K562 treated with DMSO at 1 percent for 4 hours (cell line): Measurements from ENCODE around the gene XAB2. TPM values are rescaled to one million over a fixed set of nuclear protein-coding genes. Genes with fewer than 3 reads are reported as not detected.

Experiments used
- total RNA-seq: library from RNA; unstranded; fragments of 300-600 nt; gene quantifications from 2 replicates; pipeline ENCODE4 v1.2.3, GENCODE V29; 2022; ENCODE audit not compliant: insufficient read depth

The XAB2 gene
- 73.4 and 73.7 TPM in 2 replicates for total RNA-seq

DNA sequence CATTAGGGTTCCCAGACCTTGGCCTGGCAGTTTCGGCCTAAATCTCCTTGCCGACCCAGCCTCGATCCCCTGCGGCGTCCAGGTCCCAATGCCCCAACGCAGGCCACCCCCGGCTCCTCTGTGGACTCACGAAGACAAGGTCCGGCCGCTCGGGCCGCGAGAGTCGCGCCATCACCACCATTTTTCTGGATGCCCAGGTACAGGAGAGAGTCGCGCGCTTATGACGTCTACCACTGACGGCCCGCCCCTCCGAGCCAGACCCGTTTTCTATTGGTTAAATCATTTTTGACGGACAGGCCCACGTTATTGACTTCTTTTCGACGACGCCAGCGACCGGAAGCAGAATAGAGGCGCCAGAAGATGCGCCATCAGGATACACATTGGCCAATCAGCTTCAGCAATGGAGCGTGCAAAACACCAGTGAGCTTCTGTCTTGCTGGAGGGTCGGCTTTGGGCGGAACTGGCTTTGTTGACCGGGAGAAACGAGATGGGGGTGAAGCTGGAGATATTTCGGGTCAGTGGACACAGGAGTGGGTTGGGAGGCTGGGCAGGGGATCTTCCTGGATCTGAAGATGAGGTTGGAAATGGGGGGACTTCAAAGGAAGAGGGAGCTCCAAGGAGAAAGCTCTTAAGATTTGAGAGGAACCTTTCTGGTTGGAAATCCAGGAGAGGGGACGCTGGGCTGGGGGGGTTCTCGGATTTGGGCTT lies at the start of gene XAB2, which contains the start of gene PET100:
Gene XAB2, minus strand, starts transcription at position 199 of the 708 bp plus-strand sequence. Its CDS starts 18 bp downstream, at position 181.
Gene PET100, plus strand, starts transcription at position 447 of the 708 bp plus-strand sequence. Its CDS starts 41 bp downstream, at position 488.

DNA sequence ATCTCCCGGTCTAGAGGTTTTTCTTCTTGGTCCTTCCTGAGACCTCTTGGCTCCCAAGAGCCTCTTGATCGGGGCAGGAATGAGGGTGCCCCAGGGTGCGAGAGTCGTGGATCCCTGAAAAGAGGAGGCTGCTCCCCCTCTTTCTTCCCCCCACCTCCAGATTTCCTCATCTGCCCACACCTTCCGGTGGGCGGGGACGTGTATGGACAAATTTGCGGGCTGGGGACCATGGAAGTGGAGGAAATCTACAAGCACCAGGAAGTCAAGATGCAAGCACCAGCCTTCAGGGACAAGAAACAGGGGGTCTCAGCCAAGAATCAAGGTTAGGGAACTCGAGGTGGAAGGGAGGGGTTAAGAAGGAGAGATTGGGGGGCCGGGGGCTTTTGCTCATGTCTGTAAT lies 47.5 kb upstream of the XAB2 start, which contains the start of gene MCEMP1:
Gene MCEMP1, plus strand, starts transcription at position 237 of the 400 bp plus-strand sequence. Its CDS starts 31 bp downstream, at position 268.

DNA sequence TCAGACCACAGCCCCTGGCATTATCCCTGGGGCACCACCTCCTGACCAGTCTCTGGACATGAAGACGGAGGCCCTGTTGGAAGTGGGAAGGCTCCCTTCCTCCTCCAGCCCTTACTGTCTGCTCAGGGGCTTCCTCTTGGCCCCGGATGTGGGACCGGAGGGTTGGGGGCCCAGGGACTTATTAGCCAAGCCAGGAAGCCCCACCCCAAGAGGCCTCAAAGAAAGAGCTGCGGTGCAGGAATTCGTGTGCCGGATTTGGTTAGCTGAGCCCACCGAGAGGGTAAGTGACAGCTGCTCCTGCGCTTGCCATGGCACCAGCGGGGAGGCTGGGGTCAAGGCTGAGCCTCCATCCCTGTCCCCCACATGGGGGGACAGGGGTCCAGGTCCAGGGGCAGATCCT lies 39.5 kb upstream of the XAB2 start, which contains the start of gene RETN:
Gene RETN, plus strand, starts transcription at position 208 of the 400 bp plus-strand sequence. CDS start 278 bp downstream, outside the sequence.

DNA sequence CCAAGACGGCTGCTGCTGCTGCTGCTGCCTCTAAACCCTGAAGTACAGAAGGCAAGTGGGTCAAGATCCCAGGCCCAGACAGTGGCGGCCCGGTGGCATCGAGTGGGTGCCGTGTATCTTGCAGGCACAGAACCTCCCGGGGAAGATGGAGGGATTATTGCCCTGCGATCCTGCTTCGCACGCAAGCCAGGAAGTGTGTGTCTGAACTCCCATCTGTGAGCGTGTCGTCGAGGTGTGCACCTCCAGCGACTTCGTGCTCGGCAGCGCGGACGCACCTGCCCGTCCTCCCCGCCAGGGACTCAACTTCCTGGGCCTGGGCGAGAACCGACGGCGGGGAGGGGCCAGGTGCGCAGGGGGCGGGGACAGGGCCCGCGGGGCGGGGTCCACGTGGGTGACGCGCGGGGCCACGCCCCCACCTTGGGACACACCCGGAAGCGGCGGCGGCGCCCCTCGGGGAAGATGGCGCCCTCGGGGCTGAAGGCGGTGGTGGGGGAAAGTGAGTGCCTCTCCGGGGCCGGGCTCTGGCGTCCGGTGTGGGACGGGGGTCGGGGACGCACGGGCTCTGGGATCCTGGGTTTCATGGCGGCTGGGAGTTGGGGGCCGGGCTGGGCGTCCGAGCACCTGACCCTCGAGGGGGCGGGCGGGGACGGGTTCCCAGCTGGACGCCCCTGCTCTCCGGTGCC lies 7.5 kb upstream of the XAB2 start, which contains the start of gene STXBP2:
Gene STXBP2, plus strand, starts transcription at position 420 of the 683 bp plus-strand sequence. Its CDS starts 40 bp downstream, at position 460.

DNA sequence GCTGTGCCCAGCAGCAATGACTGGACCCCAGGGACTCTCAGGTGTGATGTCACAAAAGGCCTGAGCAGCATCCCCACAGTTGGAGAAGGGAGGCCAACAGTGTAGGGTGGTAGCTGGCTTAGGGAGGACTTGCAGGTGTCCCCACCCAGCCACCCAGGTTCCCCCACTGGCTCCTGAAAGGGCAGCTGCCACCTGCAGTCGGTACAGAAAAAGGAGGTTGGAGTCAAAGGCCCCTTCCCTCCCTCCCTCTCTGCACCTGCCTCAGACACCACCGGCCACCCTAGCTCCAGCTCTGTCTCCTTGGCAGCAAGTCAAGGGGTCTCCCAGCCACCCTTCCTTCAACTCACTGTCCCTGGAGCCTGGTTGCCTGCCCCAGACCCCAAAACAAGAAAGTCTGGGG lies 4.4 kb upstream of the XAB2 start, which contains the start of gene PCP2:
Gene PCP2, minus strand, starts transcription at position 22 of the 400 bp plus-strand sequence. CDS start 262 bp downstream, outside the sequence.

DNA sequence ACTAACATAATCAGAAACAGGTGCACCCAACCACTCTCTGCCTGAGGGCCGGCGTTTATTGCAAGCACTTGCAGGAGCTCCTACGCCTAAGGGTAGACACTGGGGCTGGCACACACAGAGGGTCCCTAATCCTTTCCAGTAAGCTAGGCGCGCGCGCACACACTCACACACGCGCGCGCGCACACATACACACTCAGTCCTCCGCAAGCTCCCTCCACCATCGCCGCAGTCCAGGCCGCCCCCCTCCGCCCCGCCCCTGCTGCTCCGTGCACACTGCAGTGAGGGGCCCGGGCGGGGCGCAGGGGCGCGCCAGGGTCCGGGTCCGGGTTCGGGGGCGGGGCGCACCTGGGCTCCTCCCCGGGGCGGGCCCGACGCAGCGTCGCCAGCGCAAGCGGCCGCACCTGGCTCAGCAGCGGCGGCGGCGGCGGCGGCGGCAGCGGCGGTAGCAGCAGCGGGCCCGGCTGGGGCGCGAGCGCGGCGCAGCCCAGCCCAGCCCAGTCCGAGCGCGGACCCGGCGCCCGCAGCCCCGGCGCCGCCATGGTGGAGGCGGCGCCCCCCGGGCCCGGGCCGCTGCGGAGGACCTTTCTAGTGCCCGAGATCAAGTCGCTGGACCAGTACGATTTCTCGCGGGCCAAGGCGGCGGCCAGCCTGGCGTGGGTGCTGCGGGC lies 33.7 kb downstream of the XAB2 start, which contains the start of gene CAMSAP3:
Gene CAMSAP3, plus strand, starts transcription at position 398 of the 668 bp plus-strand sequence. Its CDS starts 140 bp downstream, at position 538.

Other genes starting within 250 kb of the XAB2 start
- gene PEX11G, start 140.5 kb downstream of the XAB2 start, total RNA-seq, result 2.1 and 5.4 TPM in 2 replicates
- 33.5 and 40.3 TPM in 2 replicates for gene ZNF358, start 113.4 kb downstream of the XAB2 start, total RNA-seq
- 17.8 and 26.3 TPM in 2 replicates for gene MCOLN1, start 106.9 kb downstream of the XAB2 start, total RNA-seq
- 44.3 and 75.9 TPM in 2 replicates for gene PNPLA6, start 93.8 kb downstream of the XAB2 start, total RNA-seq
- 2.8 and 3.5 TPM in 2 replicates for gene CAMSAP3, start 33.7 kb downstream of the XAB2 start, total RNA-seq
- gene PET100, start 248 bp upstream of the XAB2 start, total RNA-seq, result 19.4 and 24.7 TPM in 2 replicates
- gene PCP2, start 4.2 kb upstream of the XAB2 start, total RNA-seq, result not detected in 2 replicates
- 219 and 238 TPM in 2 replicates for gene STXBP2, start 7.6 kb upstream of the XAB2 start, total RNA-seq
- not detected in 2 replicates for gene RETN, start 39.5 kb upstream of the XAB2 start, total RNA-seq
- 1.6 and 3.9 TPM in 2 replicates for gene MCEMP1, start 47.5 kb upstream of the XAB2 start, total RNA-seq
- 90.6 and 98.1 TPM in 2 replicates for gene TRAPPC5, start 51.3 kb upstream of the XAB2 start, total RNA-seq
- not detected in 2 replicates for gene FCER2, start 72.6 kb upstream of the XAB2 start, total RNA-seq
- not detected in 2 replicates for gene CLEC4G, start 102.6 kb upstream of the XAB2 start, total RNA-seq
- not detected in 2 replicates for gene CD209, start 118.0 kb upstream of the XAB2 start, total RNA-seq
- 0.40 TPM in 1 of 2 replicates, not detected in the other for gene CLEC4M, start 133.7 kb upstream of the XAB2 start, total RNA-seq
- gene EVI5L, start 200.7 kb upstream of the XAB2 start, total RNA-seq, result 7.9 and 13.4 TPM in 2 replicates
- 0.12 TPM in 1 of 2 replicates, not detected in the other for gene PRR36, start 244.8 kb upstream of the XAB2 start, total RNA-seq